HepG2 (cell line): ENCODE results near the gene CTPS2. TPM values are rescaled to one million over a fixed set of nuclear protein-coding genes. Genes with fewer than 3 reads are reported as not detected.

ENCODE experiments used
- HNF1A ChIP-seq, 2 experiments: sonication (generic) in 1 of 2; formaldehyde crosslinking in 1 of 2; IDR thresholded peaks; 2 replicates each; pipeline versions ENCODE4 v1.4.0 to v1.6.1; 2016 to 2020; ENCODE audit warnings: borderline replicate concordance in 1 of 2, low read depth in 1 of 2, mild to moderate bottlenecking in 1 of 2, missing genetic modification reagents in 1 of 2
- HNRNPLL ChIP-seq: fragments of 200-400 bp; formaldehyde crosslinking; IDR thresholded peaks from 2 replicates; pipeline ENCODE4 v1.6.1; 2017; ENCODE audit warnings: mild to moderate bottlenecking, low read depth, low read length; ENCODE audit not compliant: poor library complexity, severe bottlenecking
- IKZF1 ChIP-seq: fragments of 450-650 bp; IDR thresholded peaks from 2 replicates; pipeline ENCODE4 v1.7.1; 2016
- MAF1 ChIP-seq: sonication (generic); formaldehyde crosslinking; IDR thresholded peaks from 2 replicates; pipeline ENCODE4 v1.5.0; 2020; ENCODE audit warnings: missing genetic modification reagents, borderline replicate concordance
- MIER2 ChIP-seq: IDR thresholded peaks from 2 replicates; pipeline ENCODE4 v1.6.1; 2016; ENCODE audit warnings: missing biosample characterization, missing genetic modification reagents
- MTERF4 ChIP-seq: sonication (generic); formaldehyde crosslinking; IDR thresholded peaks from 2 replicates; pipeline ENCODE4 v1.8.0; 2023; ENCODE audit warnings: mild to moderate bottlenecking, missing genetic modification reagents
- MXI1 ChIP-seq: IDR thresholded peaks from 3 replicates; pipeline ENCODE4 v1.6.1; 2012; ENCODE audit warnings: low read depth, low read length, inconsistent platforms, borderline replicate concordance
- NR1H2 ChIP-seq: sonication (generic); formaldehyde crosslinking; IDR thresholded peaks from 2 replicates; pipeline ENCODE4 v1.8.1; 2022; ENCODE audit warnings: low read depth, missing genetic modification reagents, borderline replicate concordance
- PHF21A ChIP-seq: sonication (generic); formaldehyde crosslinking; IDR thresholded peaks from 2 replicates; pipeline ENCODE4 v1.5.0; 2020; ENCODE audit warnings: mild to moderate bottlenecking, missing genetic modification reagents
- POLR2AphosphoS5 ChIP-seq: IDR thresholded peaks from 2 replicates; pipeline ENCODE4 v1.6.1; 2012; ENCODE audit warnings: low read depth, low read length
- RXRB ChIP-seq: IDR thresholded peaks from 2 replicates; pipeline ENCODE4 v1.6.1; 2016; ENCODE audit warnings: borderline replicate concordance, missing genetic modification reagents, missing compliant biosample characterization
- SUZ12 ChIP-seq: fragments of 150-350 bp; IDR thresholded peaks from 2 replicates; pipeline ENCODE4 v1.6.1; 2014; ENCODE audit warnings: low read depth, low read length
- TARDBP ChIP-seq: sonication (generic); formaldehyde crosslinking; IDR thresholded peaks from 2 replicates; pipeline ENCODE4 v1.8.0; 2022; ENCODE audit warnings: mild to moderate bottlenecking, missing genetic modification reagents
- TEAD3 ChIP-seq: optimal IDR thresholded peaks from 2 replicates; pipeline ENCODE3; 2016; ENCODE audit warnings: borderline replicate concordance
- ZFP41 ChIP-seq: sonication (generic); formaldehyde crosslinking; IDR thresholded peaks from 2 replicates; pipeline ENCODE4 v1.4.0; 2020; ENCODE audit warnings: mild to moderate bottlenecking, missing genetic modification reagents, borderline replicate concordance
- ZFX ChIP-seq: sonication (generic); formaldehyde crosslinking; IDR thresholded peaks from 2 replicates; pipeline ENCODE4 v1.4.0; 2020; ENCODE audit warnings: mild to moderate bottlenecking, low read depth, missing genetic modification reagents, moderate library complexity
- ZGPAT ChIP-seq: IDR thresholded peaks from 2 replicates; pipeline ENCODE4 v1.6.1; 2016; ENCODE audit warnings: mild to moderate bottlenecking
- ZNF275 ChIP-seq: sonication (generic); formaldehyde crosslinking; IDR thresholded peaks from 2 replicates; pipeline ENCODE4 v1.8.0; 2022; ENCODE audit warnings: missing genetic modification reagents, mild to moderate bottlenecking, inconsistent platforms, borderline replicate concordance
- ZNF597 ChIP-seq: sonication (generic); formaldehyde crosslinking; IDR thresholded peaks from 2 replicates; pipeline ENCODE4 v1.5.0; 2020; ENCODE audit warnings: missing genetic modification reagents
- ZNF607 ChIP-seq: sonication (generic); formaldehyde crosslinking; IDR thresholded peaks from 2 replicates; pipeline ENCODE4 v1.5.1; 2020; ENCODE audit warnings: missing genetic modification reagents, mild to moderate bottlenecking, borderline replicate concordance
- polyA plus RNA-seq, 8 experiments: library from polyadenylated mRNA; depleted of rRNA in 3 of 8; stranded (reverse) in 7 of 8; unstranded in 1 of 8; fragments of >200 nt; fragmentation: Illumina TruSeq in 4 of 8; extraction: Trizol in 4 of 8; gene quantifications; 2 replicates each; pipeline versions ENCODE4 v1.2.1 to v1.2.3, GENCODE V29; 2011 to 2016; ENCODE audit warnings: low read depth in 4 of 8, missing spikeins in 1 of 8, mixed read lengths in 1 of 8; ENCODE audit not compliant: insufficient read depth in 1 of 8
- total RNA-seq, 5 experiments: library from RNA; depleted of rRNA; stranded (reverse); fragments of >200 nt; fragmentation: Illumina TruSeq; extraction: Trizol; gene quantifications; 2 replicates each; pipeline ENCODE4 v1.2.3, GENCODE V29; 2016; ENCODE audit warnings: low read depth in 1 of 5

Gene CTPS2
- total and polyA plus RNA-seq, 2 of the 13 experiments (the other 11 are each of a cell fraction or from before 2014, with no cell fraction given), result 10.3 to 26.1 TPM

- TF ChIP-seq HNRNPLL (peak; percentile 78), SUZ12 (no peak), ZGPAT (CRISPR knock-in tag) (peak; percentile 59; the same call in 1 of the 2 replicates), IKZF1 (no peak), MXI1 (peak; percentile 73; the same call in 1 of the 3 replicates), POLR2AphosphoS5 (peak; percentile 95), MTERF4 (CRISPR knock-in tag) (0 out of 2 replicates have a peak, but pooled peaks have one; percentile 37), PHF21A (CRISPR knock-in tag) (peak; percentile 68; the same call in 1 of the 2 replicates), MIER2 (CRISPR knock-in tag) (no peak), RXRB (peak; percentile 60; the same call in 1 of the 2 replicates), ZFX (peak; percentile 58; the same call in 1 of the 2 replicates), TARDBP (CRISPR knock-in tag) (peak; percentile 50; the same call in 1 of the 2 replicates), ZNF597 (no peak), TEAD3 (peak; percentile 36), MAF1 (CRISPR knock-in tag) (no peak), ZNF607 (CRISPR knock-in tag) (peak; percentile 66; the same call in 1 of the 2 replicates), HNF1A (IDR thresholded peaks at IDR 0.05; ENCODE audit: low read depth) (no peak), HNF1A (CRISPR knock-in tag; IDR thresholded peaks at IDR 0.05; ENCODE audit: borderline replicate concordance) (no peak; the same call in 1 of the 2 replicates), ZNF275 (CRISPR knock-in tag) (peak; percentile 62; the same call in 1 of the 2 replicates), NR1H2 (CRISPR knock-in tag) (no peak), ZFP41 (no peak)
Measured at GRCh38 chrX:16719334-16720084, 7.0 kb upstream of the CTPS2 start, which contains the start of gene SYAP1 (continued).
